SK-N-SH treated with all-trans-retinoic acid at 6 μM for 48 hours (cell line): ENCODE results near the gene LRRC8E.

Experiments used
- ATAC-seq: fragments of 200-7000 bp; cut with Tn5 transposase; 3 replicates; pipeline ENCODE4 v1.9.1; 2020; ENCODE audit warnings: mild to moderate bottlenecking, moderate library complexity
- ARNTL ChIP-seq: fragments of 450-650 bp; formaldehyde crosslinking; IDR thresholded peaks from 2 replicates; pipeline ENCODE4 v1.5.0; 2020; ENCODE audit warnings: low read depth, mild to moderate bottlenecking, moderate library complexity, borderline replicate concordance
- BACH2 ChIP-seq: fragments of 250-450 bp; sonication (Bioruptor Pico); IDR thresholded peaks from 2 replicates; pipeline ENCODE4 v1.9.0; 2021; ENCODE audit warnings: mild to moderate bottlenecking, borderline replicate concordance
- GLIS3 ChIP-seq: fragments of 250-450 bp; sonication (Bioruptor Pico); IDR thresholded peaks from 2 replicates; pipeline ENCODE4 v1.5.0; 2020; ENCODE audit warnings: mild to moderate bottlenecking, moderate library complexity
- ISL1 ChIP-seq: fragments of 250-450 bp; sonication (Bioruptor Pico); IDR thresholded peaks from 2 replicates; pipeline ENCODE4 v2.1.2; 2022; ENCODE audit warnings: mild to moderate bottlenecking, moderate library complexity
- OSR1 ChIP-seq: fragments of 250-450 bp; sonication (Bioruptor Pico); IDR thresholded peaks from 2 replicates; pipeline ENCODE4 v1.8.0; 2022; ENCODE audit warnings: moderate library complexity, mild to moderate bottlenecking, inconsistent platforms
- PPARA ChIP-seq: fragments of 250-450 bp; sonication (Bioruptor Pico); IDR thresholded peaks from 2 replicates; pipeline ENCODE4 v1.5.0; 2020; ENCODE audit warnings: mild to moderate bottlenecking, borderline replicate concordance
- RARB ChIP-seq: fragments of 250-450 bp; sonication (Bioruptor Pico); IDR thresholded peaks from 2 replicates; pipeline ENCODE4 v1.8.0; 2021; ENCODE audit warnings: mild to moderate bottlenecking, moderate library complexity
- SNAI2 ChIP-seq: fragments of 250-450 bp; sonication (Bioruptor Pico); IDR thresholded peaks from 2 replicates; pipeline ENCODE4 v1.5.0; 2020; ENCODE audit warnings: mild to moderate bottlenecking, moderate library complexity
- TCF4 ChIP-seq: fragments of 250-450 bp; sonication (Bioruptor Pico); IDR thresholded peaks from 2 replicates; pipeline ENCODE4 v1.8.0; 2021; ENCODE audit warnings: mild to moderate bottlenecking, moderate library complexity, borderline replicate concordance
- ZC3H10 ChIP-seq: fragments of 250-450 bp; sonication (Bioruptor Pico); IDR thresholded peaks from 2 replicates; pipeline ENCODE4 v1.5.1; 2021; ENCODE audit warnings: mild to moderate bottlenecking, moderate library complexity
- ZFP3 ChIP-seq: fragments of 250-450 bp; sonication (Bioruptor Pico); IDR thresholded peaks from 2 replicates; pipeline ENCODE4 v1.5.0; 2020; ENCODE audit warnings: mild to moderate bottlenecking, moderate library complexity
- ZFP30 ChIP-seq: fragments of 450-650 bp; formaldehyde crosslinking; IDR thresholded peaks from 2 replicates; pipeline ENCODE4 v1.5.0; 2022; ENCODE audit warnings: mild to moderate bottlenecking, moderate library complexity
- ZNF70 ChIP-seq: fragments of 450-650 bp; formaldehyde crosslinking; IDR thresholded peaks from 2 replicates; pipeline ENCODE4 v1.5.0; 2020; ENCODE audit warnings: mild to moderate bottlenecking, moderate library complexity
- ZNF8 ChIP-seq: fragments of 450-650 bp; formaldehyde crosslinking; IDR thresholded peaks from 2 replicates; pipeline ENCODE4 v1.5.0; 2020; ENCODE audit warnings: mild to moderate bottlenecking, moderate library complexity
- TF ChIP-seq, protein P1 (sequence below): fragments of 250-450 bp; sonication (Bioruptor Pico); IDR thresholded peaks from 2 replicates; pipeline ENCODE4 v1.8.0; 2020; ENCODE audit warnings: mild to moderate bottlenecking, moderate library complexity, borderline replicate concordance
- TF ChIP-seq, protein P2 (sequence below): fragments of 250-450 bp; sonication (Bioruptor Pico); IDR thresholded peaks from 2 replicates; pipeline ENCODE4 v1.8.0; 2021; ENCODE audit warnings: low read depth, mild to moderate bottlenecking, moderate library complexity, borderline replicate concordance
- TF ChIP-seq, protein P3 (sequence below): fragments of 250-450 bp; sonication (Bioruptor Pico); IDR thresholded peaks from 2 replicates; pipeline ENCODE4 v1.5.1; 2020; ENCODE audit warnings: low read depth, mild to moderate bottlenecking, moderate library complexity
- TF ChIP-seq, protein P4 (sequence below): fragments of 250-450 bp; sonication (Bioruptor Pico); IDR thresholded peaks from 2 replicates; pipeline ENCODE4 v1.5.0; 2020; ENCODE audit warnings: mild to moderate bottlenecking, moderate library complexity

Gene LRRC8E

DNA sequence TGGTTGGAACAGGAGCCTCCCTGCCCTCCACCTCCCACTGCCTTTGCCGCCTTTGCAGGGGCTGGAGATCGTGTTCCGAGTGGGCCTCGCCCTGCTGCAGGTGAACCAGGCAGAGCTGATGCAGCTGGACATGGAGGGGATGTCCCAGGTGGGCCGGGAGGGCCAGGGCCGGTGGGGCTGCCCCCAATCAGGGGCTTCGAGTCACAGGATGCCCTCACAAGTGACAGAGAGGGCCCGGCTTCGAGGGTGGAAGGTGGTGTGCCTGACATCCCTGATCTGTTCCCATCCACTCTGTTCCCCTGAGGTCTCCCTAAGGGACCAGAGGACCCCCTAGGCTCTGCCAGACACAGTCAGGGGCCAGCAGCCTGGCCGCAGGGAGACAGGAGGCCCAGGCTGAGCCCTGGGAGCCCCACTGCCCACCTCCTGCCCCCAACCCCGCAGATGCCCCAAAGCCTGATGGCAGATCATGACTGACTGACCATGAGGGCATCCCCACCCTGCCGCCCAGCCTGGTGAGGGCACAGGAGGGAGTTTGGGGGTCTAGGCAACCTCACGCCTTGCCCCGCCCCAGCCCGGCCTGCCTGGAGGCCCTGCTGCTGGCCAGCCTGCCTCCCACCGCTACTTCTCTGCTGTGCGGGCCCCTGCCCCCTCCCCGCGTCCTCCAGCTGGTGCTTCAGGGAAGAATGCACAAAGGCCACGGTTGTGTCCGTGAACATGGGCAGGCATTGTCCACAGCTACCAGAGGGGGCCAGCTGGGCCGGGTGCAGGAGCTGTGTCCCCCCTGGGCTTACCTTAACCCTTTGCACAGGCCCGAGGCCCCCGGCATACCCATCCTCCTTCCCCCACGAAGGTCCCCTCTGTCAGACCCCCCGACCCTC lies 36.4 kb upstream of the LRRC8E start:
- no peak for ATAC-seq
- no peak for TF ChIP-seq ZNF8 (CRISPR knock-in tag)
- no peak for TF ChIP-seq ZNF70 (CRISPR knock-in tag)
- TF ChIP-seq RARB (CRISPR knock-in tag) = no peak
- TF ChIP-seq, protein P1, sequence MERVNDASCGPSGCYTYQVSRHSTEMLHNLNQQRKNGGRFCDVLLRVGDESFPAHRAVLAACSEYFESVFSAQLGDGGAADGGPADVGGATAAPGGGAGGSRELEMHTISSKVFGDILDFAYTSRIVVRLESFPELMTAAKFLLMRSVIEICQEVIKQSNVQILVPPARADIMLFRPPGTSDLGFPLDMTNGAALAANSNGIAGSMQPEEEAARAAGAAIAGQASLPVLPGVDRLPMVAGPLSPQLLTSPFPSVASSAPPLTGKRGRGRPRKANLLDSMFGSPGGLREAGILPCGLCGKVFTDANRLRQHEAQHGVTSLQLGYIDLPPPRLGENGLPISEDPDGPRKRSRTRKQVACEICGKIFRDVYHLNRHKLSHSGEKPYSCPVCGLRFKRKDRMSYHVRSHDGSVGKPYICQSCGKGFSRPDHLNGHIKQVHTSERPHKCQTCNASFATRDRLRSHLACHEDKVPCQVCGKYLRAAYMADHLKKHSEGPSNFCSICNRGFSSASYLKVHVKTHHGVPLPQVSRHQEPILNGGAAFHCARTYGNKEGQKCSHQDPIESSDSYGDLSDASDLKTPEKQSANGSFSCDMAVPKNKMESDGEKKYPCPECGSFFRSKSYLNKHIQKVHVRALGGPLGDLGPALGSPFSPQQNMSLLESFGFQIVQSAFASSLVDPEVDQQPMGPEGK = no peak
- no peak for TF ChIP-seq BACH2 (CRISPR knock-in tag)

DNA sequence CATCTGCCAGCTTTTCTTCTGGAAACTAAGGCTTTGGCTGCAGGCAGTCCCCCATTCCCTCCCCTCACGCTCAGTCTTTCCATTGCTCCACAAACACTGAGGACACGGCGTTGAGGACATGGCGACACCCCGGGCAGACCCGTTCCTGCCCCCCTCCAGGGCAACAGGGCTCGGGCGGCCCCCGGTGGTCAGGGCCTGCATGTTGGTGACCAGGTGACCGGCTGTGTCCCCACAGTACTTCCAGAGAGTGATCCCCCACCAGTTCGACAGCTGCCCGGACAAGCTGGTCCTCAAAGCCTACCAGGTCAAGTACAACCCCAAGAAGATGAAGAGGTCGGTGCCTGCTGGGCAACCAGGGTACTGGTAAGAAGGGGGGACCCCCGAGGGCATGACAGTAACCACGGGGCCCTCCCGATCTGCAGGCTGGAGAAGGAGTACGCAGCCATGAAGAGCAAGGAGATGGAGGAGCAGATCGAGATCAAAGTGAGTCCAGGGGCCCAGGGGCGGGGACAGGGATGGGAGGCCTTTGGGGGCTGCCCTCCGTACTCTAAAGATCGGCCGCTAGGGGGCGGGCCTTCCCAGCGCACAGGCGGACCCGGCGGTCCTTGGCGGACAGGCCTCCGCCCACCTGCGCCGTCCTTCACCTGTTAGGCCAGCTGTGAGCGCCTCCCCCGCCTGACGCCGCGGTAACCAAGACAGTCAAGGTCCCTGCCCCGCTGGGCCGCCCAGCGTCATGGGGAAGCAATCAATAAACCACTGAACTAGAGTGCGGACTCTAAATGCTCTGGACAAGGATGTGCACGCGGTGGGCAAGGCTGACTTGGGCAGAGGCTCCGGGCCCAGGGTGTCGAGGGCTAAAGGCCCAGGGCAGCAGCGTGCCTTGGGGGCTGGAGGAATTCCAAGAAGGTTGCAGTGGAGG lies 35.2 kb upstream of the LRRC8E start:
- ATAC-seq = peak; percentile 96

DNA sequence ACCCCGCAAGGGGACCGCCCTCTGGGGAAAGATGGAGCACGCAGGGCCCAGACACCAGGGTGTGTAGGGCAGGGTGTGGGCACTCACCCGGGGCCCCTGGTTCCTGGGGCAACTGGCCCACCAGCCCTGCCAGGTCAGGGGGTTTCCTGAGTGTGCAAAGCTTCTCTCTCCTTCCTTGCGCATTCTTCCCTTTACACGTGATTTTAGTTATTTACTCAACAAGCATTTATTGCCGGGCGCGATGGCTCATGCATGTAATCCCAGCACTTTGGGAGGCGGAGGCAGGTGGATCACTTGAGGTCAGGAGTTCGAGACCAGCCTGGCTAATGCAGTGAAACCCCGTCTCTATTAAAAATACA lies 34.6 kb upstream of the LRRC8E start:
- ATAC-seq = peak; percentile 11

More for the DNA sequence above, 35.2 kb upstream of the LRRC8E start:
- TF ChIP-seq ZNF70 (CRISPR knock-in tag) (no peak), ZFP30 (no peak), ZNF8 (CRISPR knock-in tag) (no peak), TCF4 (CRISPR knock-in tag) (no peak), ISL1 (CRISPR knock-in tag) (no peak), OSR1 (no peak), RARB (CRISPR knock-in tag) (no peak), ARNTL (CRISPR knock-in tag) (no peak), GLIS3 (CRISPR knock-in tag) (no peak), ZFP3 (CRISPR knock-in tag) (no peak), SNAI2 (CRISPR knock-in tag) (no peak), ZC3H10 (CRISPR knock-in tag) (no peak), PPARA (CRISPR knock-in tag) (no peak)
- TF ChIP-seq, protein P2, sequence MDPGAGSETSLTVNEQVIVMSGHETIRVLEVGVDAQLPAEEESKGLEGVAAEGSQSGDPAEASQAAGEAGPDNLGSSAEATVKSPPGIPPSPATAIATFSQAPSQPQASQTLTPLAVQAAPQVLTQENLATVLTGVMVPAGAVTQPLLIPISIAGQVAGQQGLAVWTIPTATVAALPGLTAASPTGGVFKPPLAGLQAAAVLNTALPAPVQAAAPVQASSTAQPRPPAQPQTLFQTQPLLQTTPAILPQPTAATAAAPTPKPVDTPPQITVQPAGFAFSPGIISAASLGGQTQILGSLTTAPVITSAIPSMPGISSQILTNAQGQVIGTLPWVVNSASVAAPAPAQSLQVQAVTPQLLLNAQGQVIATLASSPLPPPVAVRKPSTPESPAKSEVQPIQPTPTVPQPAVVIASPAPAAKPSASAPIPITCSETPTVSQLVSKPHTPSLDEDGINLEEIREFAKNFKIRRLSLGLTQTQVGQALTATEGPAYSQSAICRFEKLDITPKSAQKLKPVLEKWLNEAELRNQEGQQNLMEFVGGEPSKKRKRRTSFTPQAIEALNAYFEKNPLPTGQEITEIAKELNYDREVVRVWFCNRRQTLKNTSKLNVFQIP (CRISPR knock-in tag) = no peak
- TF ChIP-seq, protein P1 = no peak
- TF ChIP-seq, protein P3, sequence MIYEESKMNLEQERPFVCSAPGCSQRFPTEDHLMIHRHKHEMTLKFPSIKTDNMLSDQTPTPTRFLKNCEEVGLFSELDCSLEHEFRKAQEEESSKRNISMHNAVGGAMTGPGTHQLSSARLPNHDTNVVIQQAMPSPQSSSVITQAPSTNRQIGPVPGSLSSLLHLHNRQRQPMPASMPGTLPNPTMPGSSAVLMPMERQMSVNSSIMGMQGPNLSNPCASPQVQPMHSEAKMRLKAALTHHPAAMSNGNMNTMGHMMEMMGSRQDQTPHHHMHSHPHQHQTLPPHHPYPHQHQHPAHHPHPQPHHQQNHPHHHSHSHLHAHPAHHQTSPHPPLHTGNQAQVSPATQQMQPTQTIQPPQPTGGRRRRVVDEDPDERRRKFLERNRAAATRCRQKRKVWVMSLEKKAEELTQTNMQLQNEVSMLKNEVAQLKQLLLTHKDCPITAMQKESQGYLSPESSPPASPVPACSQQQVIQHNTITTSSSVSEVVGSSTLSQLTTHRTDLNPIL (CRISPR knock-in tag) = no peak
- TF ChIP-seq, protein P4, sequence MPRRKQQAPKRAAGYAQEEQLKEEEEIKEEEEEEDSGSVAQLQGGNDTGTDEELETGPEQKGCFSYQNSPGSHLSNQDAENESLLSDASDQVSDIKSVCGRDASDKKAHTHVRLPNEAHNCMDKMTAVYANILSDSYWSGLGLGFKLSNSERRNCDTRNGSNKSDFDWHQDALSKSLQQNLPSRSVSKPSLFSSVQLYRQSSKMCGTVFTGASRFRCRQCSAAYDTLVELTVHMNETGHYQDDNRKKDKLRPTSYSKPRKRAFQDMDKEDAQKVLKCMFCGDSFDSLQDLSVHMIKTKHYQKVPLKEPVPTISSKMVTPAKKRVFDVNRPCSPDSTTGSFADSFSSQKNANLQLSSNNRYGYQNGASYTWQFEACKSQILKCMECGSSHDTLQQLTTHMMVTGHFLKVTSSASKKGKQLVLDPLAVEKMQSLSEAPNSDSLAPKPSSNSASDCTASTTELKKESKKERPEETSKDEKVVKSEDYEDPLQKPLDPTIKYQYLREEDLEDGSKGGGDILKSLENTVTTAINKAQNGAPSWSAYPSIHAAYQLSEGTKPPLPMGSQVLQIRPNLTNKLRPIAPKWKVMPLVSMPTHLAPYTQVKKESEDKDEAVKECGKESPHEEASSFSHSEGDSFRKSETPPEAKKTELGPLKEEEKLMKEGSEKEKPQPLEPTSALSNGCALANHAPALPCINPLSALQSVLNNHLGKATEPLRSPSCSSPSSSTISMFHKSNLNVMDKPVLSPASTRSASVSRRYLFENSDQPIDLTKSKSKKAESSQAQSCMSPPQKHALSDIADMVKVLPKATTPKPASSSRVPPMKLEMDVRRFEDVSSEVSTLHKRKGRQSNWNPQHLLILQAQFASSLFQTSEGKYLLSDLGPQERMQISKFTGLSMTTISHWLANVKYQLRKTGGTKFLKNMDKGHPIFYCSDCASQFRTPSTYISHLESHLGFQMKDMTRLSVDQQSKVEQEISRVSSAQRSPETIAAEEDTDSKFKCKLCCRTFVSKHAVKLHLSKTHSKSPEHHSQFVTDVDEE = no peak

More for the DNA sequence above, 34.6 kb upstream of the LRRC8E start:
- no peak for TF ChIP-seq ZNF8 (CRISPR knock-in tag)
- TF ChIP-seq, protein P4 = no peak
- TF ChIP-seq OSR1 = no peak
- no peak for TF ChIP-seq RARB (CRISPR knock-in tag)
- no peak for TF ChIP-seq ARNTL (CRISPR knock-in tag)
- no peak for TF ChIP-seq ZFP3 (CRISPR knock-in tag)
- TF ChIP-seq, all 23 proteins: peak for 0
